Brain microvascular endothelial cell (primary cell): ENCODE results near the gene ARID4B.
"Not testable (repeated sequence)": the region's sequence is repeated elsewhere in the genome, so short reads cannot be mapped to it uniquely, and the experiment has no call there.

Experiments
- DNase-seq: peaks from one replicate; pipeline ENCODE4 v3.0.0-alpha.2; 2020
- H3K27ac ChIP-seq: fragments of 250-450 bp; sonication (Bioruptor Pico); 2 replicates; pipeline ENCODE4 v1.5.1; 2020; ENCODE audit warnings: mild to moderate bottlenecking, moderate library complexity
- H3K27me3 ChIP-seq: fragments of 250-450 bp; sonication (Bioruptor Pico); replicated peaks from 2 replicates; pipeline ENCODE4 v1.5.1; 2020; ENCODE audit warnings: mild to moderate bottlenecking
- H3K36me3 ChIP-seq: fragments of 250-450 bp; sonication (Bioruptor Pico); replicated peaks from 2 replicates; pipeline ENCODE4 v1.5.1; 2020; ENCODE audit warnings: mild to moderate bottlenecking
- H3K4me3 ChIP-seq: 2 replicates; pipeline ENCODE4 v1.5.1; 2011; ENCODE audit warnings: low read depth, mild to moderate bottlenecking, control low read depth, low read length, moderate library complexity
- in situ Hi-C: cut with HindIII; loops from 2 replicates; pipeline ENCODE4 v1.10.0; 2017; ENCODE audit warnings: low sequenced_read_pairs, low pct_ligation_motif_present
- TF ChIP-seq, protein P1 (sequence below): IDR thresholded peaks from 2 replicates; pipeline ENCODE4 v1.5.1; 2011; ENCODE audit warnings: low read depth, mild to moderate bottlenecking, moderate library complexity, low read length, control low read depth, inconsistent platforms; ENCODE audit errors: missing control alignments

ARID4B gene

DNA sequence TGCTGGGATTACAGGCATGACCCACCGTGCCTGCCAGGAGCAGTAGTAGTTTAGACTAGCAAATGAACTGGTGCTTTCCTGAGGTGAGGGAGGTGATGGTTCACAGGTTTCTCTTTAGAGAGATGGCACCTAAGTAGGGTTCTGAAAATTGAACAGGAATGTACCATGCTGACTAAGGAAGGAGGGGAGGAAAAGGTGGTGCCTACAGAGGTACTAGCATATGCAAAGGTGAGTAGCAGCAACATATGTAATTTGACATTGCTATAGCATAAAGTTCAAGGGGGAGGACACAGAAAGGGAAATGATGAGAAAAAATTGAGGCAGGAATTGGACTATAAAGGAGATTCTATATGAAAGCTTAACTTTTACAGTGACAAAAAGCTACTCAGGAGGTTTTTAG is 101.0 kb downstream of the ARID4B start:
- no peaks in the 10 kb centered on the region for H3K27me3 ChIP-seq

DNA sequence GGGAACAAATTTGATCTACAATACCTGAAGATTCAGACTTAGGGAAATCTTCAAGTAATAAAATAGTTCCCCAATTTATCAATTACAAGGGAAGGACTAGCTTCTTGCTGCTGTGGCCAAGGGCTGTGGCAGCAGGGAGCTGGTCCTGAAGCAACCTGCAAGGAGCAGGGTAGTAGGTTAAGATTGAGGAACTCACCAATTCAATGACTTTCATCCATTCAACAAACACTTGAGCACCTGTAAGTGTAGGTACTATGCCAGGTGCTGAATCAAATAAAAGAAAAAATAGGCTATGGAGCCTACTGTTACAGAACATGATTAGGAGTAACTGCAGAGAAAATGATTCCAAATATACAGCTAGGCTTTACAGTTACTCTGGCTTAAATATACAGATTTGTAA is 102.7 kb downstream of the ARID4B start:
- H3K27ac ChIP-seq, result no peak overlapping the region
- no peak for DNase-seq
- H3K36me3 ChIP-seq, result peaks cover 21% of the 10 kb centered on the region
- no peaks in the 10 kb centered on the region for H3K27me3 ChIP-seq
- H3K4me3 ChIP-seq, result no peak overlapping the region
- TF ChIP-seq, protein P1, sequence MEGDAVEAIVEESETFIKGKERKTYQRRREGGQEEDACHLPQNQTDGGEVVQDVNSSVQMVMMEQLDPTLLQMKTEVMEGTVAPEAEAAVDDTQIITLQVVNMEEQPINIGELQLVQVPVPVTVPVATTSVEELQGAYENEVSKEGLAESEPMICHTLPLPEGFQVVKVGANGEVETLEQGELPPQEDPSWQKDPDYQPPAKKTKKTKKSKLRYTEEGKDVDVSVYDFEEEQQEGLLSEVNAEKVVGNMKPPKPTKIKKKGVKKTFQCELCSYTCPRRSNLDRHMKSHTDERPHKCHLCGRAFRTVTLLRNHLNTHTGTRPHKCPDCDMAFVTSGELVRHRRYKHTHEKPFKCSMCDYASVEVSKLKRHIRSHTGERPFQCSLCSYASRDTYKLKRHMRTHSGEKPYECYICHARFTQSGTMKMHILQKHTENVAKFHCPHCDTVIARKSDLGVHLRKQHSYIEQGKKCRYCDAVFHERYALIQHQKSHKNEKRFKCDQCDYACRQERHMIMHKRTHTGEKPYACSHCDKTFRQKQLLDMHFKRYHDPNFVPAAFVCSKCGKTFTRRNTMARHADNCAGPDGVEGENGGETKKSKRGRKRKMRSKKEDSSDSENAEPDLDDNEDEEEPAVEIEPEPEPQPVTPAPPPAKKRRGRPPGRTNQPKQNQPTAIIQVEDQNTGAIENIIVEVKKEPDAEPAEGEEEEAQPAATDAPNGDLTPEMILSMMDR, result no peak
- in situ Hi-C loops, result no loop called here

More for the DNA sequence above, 101.0 kb downstream of the ARID4B start:
- Histone ChIP-seq H3K36me3 (peaks cover 17% of the 10 kb centered on the region), H3K4me3 (no peak overlapping the region), H3K27ac (no peak overlapping the region)
- TF ChIP-seq, protein P1, result no peak
- in situ Hi-C loops, result no loop called here
- DNase-seq, result no peak

DNA sequence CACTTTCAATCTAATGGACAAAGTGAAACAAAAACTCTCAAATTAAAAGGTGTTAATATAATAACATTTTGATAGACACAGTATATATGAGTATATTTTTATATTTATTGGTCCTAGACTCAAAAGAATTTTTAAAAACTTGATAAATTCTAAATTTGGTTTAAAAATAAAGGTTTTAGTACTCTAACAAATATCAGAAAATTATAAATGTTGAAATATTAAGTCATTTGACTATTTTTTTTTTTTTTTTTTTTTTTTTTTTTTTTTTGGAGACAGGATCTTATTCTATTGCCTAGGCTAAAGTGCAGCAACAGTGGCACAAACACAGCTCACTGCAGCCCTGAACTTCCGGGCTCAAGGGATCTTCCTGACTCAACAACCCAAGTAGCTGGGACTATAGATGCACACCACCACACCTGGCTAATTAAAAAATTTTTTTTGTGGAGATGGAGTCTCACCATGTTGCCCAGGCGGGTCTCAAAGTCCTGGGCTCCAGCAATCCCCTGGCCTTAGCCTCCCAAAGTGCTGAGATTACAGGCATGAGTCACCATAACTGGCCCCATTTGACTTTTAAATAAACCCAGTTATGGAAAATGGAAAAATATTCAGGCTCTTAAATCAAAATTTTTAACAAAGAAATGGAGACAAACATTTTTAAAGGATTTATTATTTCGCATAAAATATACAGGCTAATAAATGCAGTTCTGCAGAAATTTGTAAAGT is 106.2 kb downstream of the ARID4B start:
- peaks cover 19% of the 10 kb centered on the region for H3K36me3 ChIP-seq
- H3K27me3 ChIP-seq, result no peaks in the 10 kb centered on the region
- in situ Hi-C loops, result no loop called here
- DNase-seq, result no peak
- H3K4me3 ChIP-seq, result no peak overlapping the region
- TF ChIP-seq, protein P1, result no peak
- no peak overlapping the region for H3K27ac ChIP-seq

DNA sequence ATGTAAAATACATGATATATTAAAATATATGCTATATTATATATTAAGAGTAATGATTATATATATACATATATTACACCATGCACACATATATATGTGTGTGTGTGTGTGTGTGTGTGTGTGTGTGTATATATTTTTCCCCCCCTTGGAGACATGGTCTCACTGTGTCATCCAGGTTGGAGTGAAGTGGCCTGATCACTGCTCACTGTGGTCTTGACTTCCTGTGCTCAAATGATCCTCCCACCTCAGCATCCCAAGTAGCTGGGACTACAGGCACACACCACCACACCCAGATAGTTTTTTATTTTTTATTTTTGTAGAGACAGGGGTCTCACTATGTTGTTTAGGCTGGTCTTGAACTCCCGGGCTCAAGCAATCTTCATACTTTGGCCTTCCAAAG is 112.5 kb downstream of the ARID4B start:
- DNase-seq, result no peak
- no peak overlapping the region for H3K4me3 ChIP-seq
- no peaks in the 10 kb centered on the region for H3K27me3 ChIP-seq
- in situ Hi-C loops, result no loop called here
- no peak overlapping the region for H3K27ac ChIP-seq
- TF ChIP-seq, protein P1, result no peak
- H3K36me3 ChIP-seq, result peaks cover 8% of the 10 kb centered on the region

DNA sequence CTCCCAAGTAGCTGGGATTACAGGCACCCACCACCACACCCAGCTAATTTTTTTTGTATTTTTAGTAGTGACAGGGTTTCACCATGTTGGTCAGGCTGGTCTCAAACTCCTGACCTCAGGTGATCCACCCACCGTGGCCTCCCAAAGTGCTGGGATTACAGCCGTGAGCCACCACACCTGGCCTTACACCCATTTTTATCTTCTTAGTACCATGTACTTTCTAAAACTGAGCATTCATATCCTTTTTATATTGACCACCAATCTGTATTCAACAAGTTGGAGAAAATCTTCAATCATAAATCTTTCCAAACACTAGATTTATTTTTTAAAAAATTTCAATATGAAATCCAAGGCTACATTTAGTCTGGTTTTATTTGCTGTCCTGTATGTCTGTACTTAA is 113.0 kb downstream of the ARID4B start:
- H3K27me3 ChIP-seq, H3K27ac ChIP-seq, H3K4me3 ChIP-seq, DNase-seq, H3K36me3 ChIP-seq, in situ Hi-C loops: not testable (repeated sequence)

DNA sequence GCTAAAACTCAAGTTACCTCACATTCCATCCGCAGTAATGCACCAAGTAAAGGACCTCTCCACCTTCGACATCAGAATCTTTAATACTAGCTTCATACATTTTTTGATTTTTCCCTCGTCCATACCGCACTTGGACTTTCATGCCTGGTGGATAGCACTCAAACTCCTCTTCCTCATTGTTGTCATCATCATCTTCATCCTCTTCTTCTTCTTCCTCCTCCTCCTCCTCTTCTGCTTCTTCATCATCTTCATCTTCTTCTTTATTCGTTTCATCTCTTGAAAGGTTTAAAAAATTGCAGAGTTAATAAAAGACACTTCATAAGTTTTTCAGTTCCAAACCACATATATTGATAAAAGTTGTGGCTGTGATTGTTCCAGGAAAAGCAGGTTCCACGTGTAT is 114.2 kb downstream of the ARID4B start:
- in situ Hi-C loops, result no loop called here
- TF ChIP-seq, protein P1, result no peak

More for the DNA sequence above, 114.2 kb downstream of the ARID4B start:
- H3K27ac ChIP-seq, result no peak overlapping the region
- no peak overlapping the region for H3K4me3 ChIP-seq
- no peaks in the 10 kb centered on the region for H3K27me3 ChIP-seq
- peaks cover 14% of the 10 kb centered on the region for H3K36me3 ChIP-seq
- no peak for DNase-seq
